ENCODE data around the gene KATNBL1.
A peak's percentile ranks its signal among the peaks of the same experiment; 100 is the strongest.

Gene KATNBL1

GRCh38 chr15:34209421-34210282, at the start of gene KATNBL1:
KATNBL1 (minus strand) TSS chr15:34210096; CDS start chr15:34163676, 46,420 bp downstream.
- peak; percentile 95 for DNase-seq (ENCODE audit: low spot score)

GRCh38 chr15:34259566-34259965, 49.7 kb upstream of the KATNBL1 start:
- DNase-seq (ENCODE audit: low spot score): no peak

GRCh38 chr15:34258151-34258550, 48.3 kb upstream of the KATNBL1 start:
- no peak for DNase-seq (ENCODE audit: low spot score)

- DNase-seq (ENCODE audit: low spot score): no peak
Measured at GRCh38 chr15:34252545-34252944, 42.6 kb upstream of the KATNBL1 start.

- DNase-seq (ENCODE audit: low spot score): no peak
Measured at GRCh38 chr15:34248190-34248589, 38.3 kb upstream of the KATNBL1 start.

GRCh38 chr15:34246276-34246976, 36.5 kb upstream of the KATNBL1 start:
- no peak for DNase-seq (ENCODE audit: low spot score)

GRCh38 chr15:34243226-34243625, 33.3 kb upstream of the KATNBL1 start:
- DNase-seq (ENCODE audit: low spot score): no peak

GRCh38 chr15:34242331-34242710, 32.4 kb upstream of the KATNBL1 start:
- DNase-seq (ENCODE audit: low spot score): no peak

GRCh38 chr15:34241376-34242330, 31.8 kb upstream of the KATNBL1 start:
- DNase-seq (ENCODE audit: low spot score): peak; percentile 41

GRCh38 chr15:34240537-34240936, 30.6 kb upstream of the KATNBL1 start:
- DNase-seq (ENCODE audit: low spot score): peak; percentile 13

GRCh38 chr15:34239151-34239808, 29.4 kb upstream of the KATNBL1 start:
- DNase-seq (ENCODE audit: low spot score): peak; percentile 93

GRCh38 chr15:34233614-34234013, 23.7 kb upstream of the KATNBL1 start:
- DNase-seq (ENCODE audit: low spot score): no peak

GRCh38 chr15:34223904-34224596, 14.2 kb upstream of the KATNBL1 start:
- DNase-seq (ENCODE audit: low spot score): peak; percentile 26

GRCh38 chr15:34217587-34218225, 7.8 kb upstream of the KATNBL1 start:
- DNase-seq (ENCODE audit: low spot score): peak; percentile 69

- DNase-seq (ENCODE audit: low spot score): no peak
Measured at GRCh38 chr15:34216527-34217270, 6.8 kb upstream of the KATNBL1 start.

- no peak for DNase-seq (ENCODE audit: low spot score)
Measured at GRCh38 chr15:34214135-34214534, 4.2 kb upstream of the KATNBL1 start.

GRCh38 chr15:34213690-34214089, 3.8 kb upstream of the KATNBL1 start:
- DNase-seq (ENCODE audit: low spot score): no peak

GRCh38 chr15:34206011-34206410, 3.9 kb downstream of the KATNBL1 start:
- peak; percentile 62 for DNase-seq (ENCODE audit: low spot score)

GRCh38 chr15:34203936-34204335, 6.0 kb downstream of the KATNBL1 start:
- no peak for DNase-seq (ENCODE audit: low spot score)

GRCh38 chr15:34203305-34203704, 6.6 kb downstream of the KATNBL1 start:
- DNase-seq (ENCODE audit: low spot score): no peak

All from kidney tubule cell (primary cell).